ENCODE measurements around the gene MICALL2. TPM values are rescaled to one million over a fixed set of nuclear protein-coding genes. Genes with fewer than 3 reads are reported as not detected.

The MICALL2 gene
- polyA plus RNA-seq, 1 of the 3 experiments (the other 2 are of a cell fraction) = 38.8 TPM

DNA sequence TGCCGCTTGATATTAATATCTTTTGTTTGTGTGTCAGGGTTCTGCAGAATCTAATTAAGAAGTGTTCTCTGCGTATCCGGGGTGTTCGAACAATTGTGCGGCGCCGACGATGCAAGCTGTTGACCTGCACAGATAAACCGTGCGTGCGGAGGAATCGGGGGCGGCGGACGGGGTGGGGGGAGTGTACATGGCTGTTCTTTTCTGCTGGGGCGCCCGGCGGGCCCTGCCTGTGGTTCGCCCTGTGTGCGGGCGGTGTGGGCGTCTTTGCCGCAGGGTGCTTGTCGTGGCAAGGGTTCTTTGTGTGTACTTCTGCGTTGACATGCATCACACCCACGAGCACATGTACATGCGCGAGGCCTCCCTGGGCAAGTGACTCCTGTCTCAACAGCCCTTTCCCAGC lies 47.9 kb downstream of the MICALL2 start:
- 28% methylated on average over 21 of the region's 28 CpGs for WGBS (ENCODE audit: low lambda C conversion rate)
- TF ChIP-seq, protein P1, sequence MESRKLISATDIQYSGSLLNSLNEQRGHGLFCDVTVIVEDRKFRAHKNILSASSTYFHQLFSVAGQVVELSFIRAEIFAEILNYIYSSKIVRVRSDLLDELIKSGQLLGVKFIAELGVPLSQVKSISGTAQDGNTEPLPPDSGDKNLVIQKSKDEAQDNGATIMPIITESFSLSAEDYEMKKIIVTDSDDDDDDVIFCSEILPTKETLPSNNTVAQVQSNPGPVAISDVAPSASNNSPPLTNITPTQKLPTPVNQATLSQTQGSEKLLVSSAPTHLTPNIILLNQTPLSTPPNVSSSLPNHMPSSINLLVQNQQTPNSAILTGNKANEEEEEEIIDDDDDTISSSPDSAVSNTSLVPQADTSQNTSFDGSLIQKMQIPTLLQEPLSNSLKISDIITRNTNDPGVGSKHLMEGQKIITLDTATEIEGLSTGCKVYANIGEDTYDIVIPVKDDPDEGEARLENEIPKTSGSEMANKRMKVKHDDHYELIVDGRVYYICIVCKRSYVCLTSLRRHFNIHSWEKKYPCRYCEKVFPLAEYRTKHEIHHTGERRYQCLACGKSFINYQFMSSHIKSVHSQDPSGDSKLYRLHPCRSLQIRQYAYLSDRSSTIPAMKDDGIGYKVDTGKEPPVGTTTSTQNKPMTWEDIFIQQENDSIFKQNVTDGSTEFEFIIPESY (IDR thresholded peaks at IDR 0.05; ENCODE audit: borderline replicate concordance, low read depth) = no peak
- TF ChIP-seq EZH2phosphoT487 (IDR thresholded peaks at IDR 0.05; ENCODE audit: borderline replicate concordance, low read depth) = peak; percentile 14; the same call in 1 of the 2 replicates
- ChIA-PET CTCF (interaction anchor here (1.0 to 7.9 kb wide), 10 partner anchors 9 to 218 kb away, joined by 3 to 218 read pairs (median 12); no protein-coding TSS in a partner anchor), POLR2A (no interaction called here)
- Histone ChIP-seq H3K9me2 (no peaks in the 10 kb centered on the region), H2AFZ (ENCODE audit: low read depth) (no peak overlapping the region), H3K27me3 (ENCODE audit: insufficient read depth) (peaks cover 76% of the 10 kb centered on the region), H3K4me1 (ENCODE audit: control insufficient read depth in 1 of 2, insufficient read depth in 2 of 2, low read depth in 1 of 2, low read length in 1 of 2) (peaks cover 0 to 5% of the 10 kb centered on the region in 2 experiments; a peak in 1 of 4 replicates), H3K27ac (ENCODE audit: low read depth in 2 of 2, low read length in 1 of 2) (no peak overlapping the region), H3K9ac (no peak overlapping the region), H3K79me2 (ENCODE audit: insufficient read depth) (no peaks in the 10 kb centered on the region), H4K20me1 (ENCODE audit: insufficient read depth) (peaks cover 14% of the 10 kb centered on the region), H3F3A (replicated peaks; ENCODE audit: insufficient read depth) (peaks cover 5% of the 10 kb centered on the region), H3K36me3 (replicated peaks in 1 of 2; ENCODE audit: control insufficient read depth in 1 of 2, insufficient read depth in 2 of 2, low read length in 1 of 2) (no peaks in the 10 kb centered on the region), H3K9me3 (no peaks in the 10 kb centered on the region), H3K4me3 (ENCODE audit: low read depth in 2 of 2, low read length in 1 of 2) (no peak overlapping the region), H3K4me2 (no peak overlapping the region)
- DNase-seq = peak; percentile 48

DNA sequence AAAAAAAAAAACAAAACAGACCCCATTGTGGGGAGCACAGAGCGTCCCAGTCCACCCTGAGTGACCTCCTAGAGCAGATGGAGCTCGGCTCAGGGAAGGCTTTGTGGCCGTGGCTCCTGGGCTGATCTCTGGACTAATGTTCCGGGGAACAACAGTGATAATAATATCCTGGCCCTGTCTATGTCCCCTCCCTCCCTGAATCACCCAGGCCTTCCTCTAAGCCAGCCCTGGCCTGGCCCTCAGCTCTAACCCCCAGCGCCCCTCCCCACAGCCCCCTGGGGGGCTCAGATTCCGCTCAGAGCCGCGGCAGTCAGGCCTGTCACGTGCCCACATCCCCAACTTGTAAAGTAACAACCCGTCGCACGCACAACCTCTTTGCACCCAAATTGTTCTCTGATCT lies 48.3 kb downstream of the MICALL2 start:
- Histone ChIP-seq H2AFZ (ENCODE audit: low read depth) (no peak overlapping the region), H3K79me2 (ENCODE audit: insufficient read depth) (no peaks in the 10 kb centered on the region), H3K9me3 (no peaks in the 10 kb centered on the region), H3K4me1 (ENCODE audit: control insufficient read depth in 1 of 2, insufficient read depth in 2 of 2, low read depth in 1 of 2, low read length in 1 of 2) (peaks cover 0 to 5% of the 10 kb centered on the region in 2 experiments; a peak in 1 of 4 replicates), H3K36me3 (replicated peaks in 1 of 2; ENCODE audit: control insufficient read depth in 1 of 2, insufficient read depth in 2 of 2, low read length in 1 of 2) (no peaks in the 10 kb centered on the region), H3K9me2 (no peaks in the 10 kb centered on the region), H4K20me1 (ENCODE audit: insufficient read depth) (peaks cover 14% of the 10 kb centered on the region), H3K27me3 (ENCODE audit: insufficient read depth) (peaks cover 76% of the 10 kb centered on the region), H3K27ac (ENCODE audit: low read depth in 2 of 2, low read length in 1 of 2) (no peak overlapping the region), H3F3A (replicated peaks; ENCODE audit: insufficient read depth) (peaks cover 5% of the 10 kb centered on the region), H3K4me2 (no peak overlapping the region), H3K4me3 (ENCODE audit: low read depth in 2 of 2, low read length in 1 of 2) (no peak overlapping the region), H3K9ac (no peak overlapping the region)
- peak; percentile 58 for DNase-seq
- no peak for TF ChIP-seq FOXJ3 (CRISPR knock-in tag; IDR thresholded peaks at IDR 0.05)
- no peak for TF ChIP-seq MEF2A (IDR thresholded peaks at IDR 0.05; ENCODE audit: borderline replicate concordance, low read depth)
- TF ChIP-seq EZH2phosphoT487 (IDR thresholded peaks at IDR 0.05; ENCODE audit: borderline replicate concordance, low read depth) = peak; percentile 41; the same call in 1 of the 2 replicates
- TF ChIP-seq TAF1 (IDR thresholded peaks at IDR 0.05; ENCODE audit: borderline replicate concordance, low read depth, low read length) = no peak
- no peak for TF ChIP-seq EP300 (IDR thresholded peaks at IDR 0.05; ENCODE audit: borderline replicate concordance in 1 of 2, low read depth in 1 of 2, low read length in 1 of 2)
- TF ChIP-seq ELF1 (IDR thresholded peaks at IDR 0.05) = no peak
- TF ChIP-seq, protein P2, sequence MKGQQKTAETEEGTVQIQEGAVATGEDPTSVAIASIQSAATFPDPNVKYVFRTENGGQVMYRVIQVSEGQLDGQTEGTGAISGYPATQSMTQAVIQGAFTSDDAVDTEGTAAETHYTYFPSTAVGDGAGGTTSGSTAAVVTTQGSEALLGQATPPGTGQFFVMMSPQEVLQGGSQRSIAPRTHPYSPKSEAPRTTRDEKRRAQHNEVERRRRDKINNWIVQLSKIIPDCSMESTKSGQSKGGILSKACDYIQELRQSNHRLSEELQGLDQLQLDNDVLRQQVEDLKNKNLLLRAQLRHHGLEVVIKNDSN (IDR thresholded peaks at IDR 0.05; ENCODE audit: borderline replicate concordance, low read depth) = peak; percentile 42; the same call in 1 of the 2 replicates
- TF ChIP-seq TCF12 (IDR thresholded peaks at IDR 0.05) = no peak
- CTCF ChIA-PET = interaction anchor here (0.5 to 7.9 kb wide), 5 partner anchors 11 to 377 kb away, joined by 3 to 218 read pairs (median 34); no protein-coding TSS in a partner anchor
- POLR2A ChIA-PET = no interaction called here
- WGBS (ENCODE audit: low lambda C conversion rate) = 15% methylated on average over 11 of the region's 12 CpGs

All from SK-N-SH (cell line).